Retinal pigment epithelial cell (primary cell): ENCODE data around the gene TAB2.

Experiments
- DNase-seq: peaks from one replicate; pipeline ENCODE4 v3.0.0-alpha.2; 2010; ENCODE audit warnings: low read depth
- H3K4me3 ChIP-seq: 2 replicates; pipeline ENCODE4 v1.5.1; 2011; ENCODE audit warnings: mild to moderate bottlenecking, low read length, control low read depth, moderate library complexity
- CTCF ChIP-seq: conservative IDR thresholded peaks from 2 replicates; pipeline ENCODE4 v1.5.1; 2011; ENCODE audit warnings: low read depth, low read length, control low read depth, inconsistent platforms

Gene TAB2

GRCh38 chr6:149452037-149452939 lies 134.8 kb downstream of the TAB2 start:
- no peak for TF ChIP-seq CTCF
- H3K4me3 ChIP-seq, result no peak overlapping the region
- DNase-seq, result no peak

- no peak for TF ChIP-seq CTCF
- no peak overlapping the region for H3K4me3 ChIP-seq
- no peak for DNase-seq
These were observed 136.3 kb downstream of the TAB2 start for GRCh38 chr6:149453597-149454345.

GRCh38 chr6:149454346-149454848 lies 136.9 kb downstream of the TAB2 start:
- peak; percentile 62 for DNase-seq
- TF ChIP-seq CTCF, result no peak

GRCh38 chr6:149455031-149455732 lies 137.7 kb downstream of the TAB2 start:
- no peak for DNase-seq
- no peak overlapping the region for H3K4me3 ChIP-seq
- TF ChIP-seq CTCF, result no peak

More at GRCh38 chr6:149454346-149454848, 136.9 kb downstream of the TAB2 start:
- no peak overlapping the region for H3K4me3 ChIP-seq

- no peak for DNase-seq
- no peak overlapping the region for H3K4me3 ChIP-seq
- no peak for TF ChIP-seq CTCF
These were observed 139.0 kb downstream of the TAB2 start for GRCh38 chr6:149456311-149457021.

- no peak for TF ChIP-seq CTCF
- DNase-seq, result no peak
- no peak overlapping the region for H3K4me3 ChIP-seq
These were observed 139.9 kb downstream of the TAB2 start for GRCh38 chr6:149457316-149457884.
